ENCODE measurements around the gene SEC23A. TPM values are rescaled to one million over a fixed set of nuclear protein-coding genes. Genes with fewer than 3 reads are reported as not detected.

The SEC23A gene
- total RNA-seq, 1 donor from 2014 or later, result 80.5 TPM

DNA sequence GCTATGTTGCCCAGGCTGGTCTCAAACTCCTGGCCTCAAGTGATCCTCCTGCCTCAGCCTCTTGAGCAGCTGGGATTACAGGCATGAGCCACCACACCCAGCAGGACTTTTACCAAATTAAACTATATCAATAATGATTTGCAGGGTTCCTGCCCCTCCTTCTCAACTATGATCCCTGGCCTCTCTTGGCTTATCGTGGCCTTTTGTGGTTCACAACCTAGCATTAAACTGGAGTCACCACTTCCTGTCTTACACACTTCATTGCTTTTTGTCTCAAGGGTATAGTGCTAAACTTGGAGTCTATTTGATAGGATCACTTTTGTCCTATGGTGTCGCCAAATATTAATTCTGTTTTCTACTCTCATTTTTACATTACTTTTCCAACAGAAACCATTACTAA lies 64.5 kb downstream of the SEC23A start:
- DNase-seq (ENCODE audit: low read depth), result no peak
- TF ChIP-seq, protein P1, sequence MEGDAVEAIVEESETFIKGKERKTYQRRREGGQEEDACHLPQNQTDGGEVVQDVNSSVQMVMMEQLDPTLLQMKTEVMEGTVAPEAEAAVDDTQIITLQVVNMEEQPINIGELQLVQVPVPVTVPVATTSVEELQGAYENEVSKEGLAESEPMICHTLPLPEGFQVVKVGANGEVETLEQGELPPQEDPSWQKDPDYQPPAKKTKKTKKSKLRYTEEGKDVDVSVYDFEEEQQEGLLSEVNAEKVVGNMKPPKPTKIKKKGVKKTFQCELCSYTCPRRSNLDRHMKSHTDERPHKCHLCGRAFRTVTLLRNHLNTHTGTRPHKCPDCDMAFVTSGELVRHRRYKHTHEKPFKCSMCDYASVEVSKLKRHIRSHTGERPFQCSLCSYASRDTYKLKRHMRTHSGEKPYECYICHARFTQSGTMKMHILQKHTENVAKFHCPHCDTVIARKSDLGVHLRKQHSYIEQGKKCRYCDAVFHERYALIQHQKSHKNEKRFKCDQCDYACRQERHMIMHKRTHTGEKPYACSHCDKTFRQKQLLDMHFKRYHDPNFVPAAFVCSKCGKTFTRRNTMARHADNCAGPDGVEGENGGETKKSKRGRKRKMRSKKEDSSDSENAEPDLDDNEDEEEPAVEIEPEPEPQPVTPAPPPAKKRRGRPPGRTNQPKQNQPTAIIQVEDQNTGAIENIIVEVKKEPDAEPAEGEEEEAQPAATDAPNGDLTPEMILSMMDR (conservative IDR thresholded peaks at IDR 0.05; ENCODE audit: low read depth, low read length), result no peak
- no peak overlapping the region for H3K4me3 ChIP-seq (ENCODE audit: low read depth, low read length)

DNA sequence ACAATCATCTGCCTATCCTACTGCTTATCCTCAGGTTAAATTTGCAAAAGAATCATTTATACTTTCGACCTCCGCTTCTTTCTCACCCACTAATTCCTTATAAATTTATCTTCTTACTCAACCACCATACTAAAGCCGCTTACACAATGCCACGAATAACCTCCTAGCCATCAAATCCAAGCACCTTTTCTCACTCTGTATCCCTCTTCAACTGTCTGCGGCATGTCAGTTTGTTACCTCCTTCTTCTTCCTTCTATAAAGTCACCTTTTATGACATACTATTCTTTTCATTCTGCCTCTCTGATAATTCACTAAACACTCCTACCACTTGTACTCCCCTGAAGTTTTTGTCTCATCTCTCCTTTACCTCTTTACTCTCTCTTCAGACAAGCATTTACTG lies 66.3 kb downstream of the SEC23A start:
- DNase-seq (ENCODE audit: low read depth), result no peak
- TF ChIP-seq, protein P1 (conservative IDR thresholded peaks at IDR 0.05; ENCODE audit: low read depth, low read length), result no peak

DNA sequence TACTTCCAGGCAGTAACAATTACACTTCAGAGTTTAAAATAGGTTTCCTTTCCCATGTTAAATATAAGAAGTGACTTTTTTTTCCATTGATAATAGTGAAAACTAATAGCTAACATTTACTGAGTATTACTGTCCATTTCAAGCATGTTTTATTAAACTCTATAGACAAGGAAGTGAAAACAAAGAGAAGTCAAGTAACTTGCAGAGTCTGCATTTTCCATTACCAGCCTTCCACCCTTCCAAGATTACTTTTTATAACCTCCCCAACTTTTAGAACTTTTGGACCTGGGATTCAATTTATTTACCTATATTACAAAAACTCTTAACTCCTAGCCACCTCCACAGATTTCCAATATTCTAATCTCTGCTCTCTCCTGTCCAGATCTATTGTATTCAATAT lies 67.7 kb downstream of the SEC23A start:
- TF ChIP-seq, protein P1 (conservative IDR thresholded peaks at IDR 0.05; ENCODE audit: low read depth, low read length), result no peak

More for the DNA sequence above, 66.3 kb downstream of the SEC23A start:
- H3K4me3 ChIP-seq (ENCODE audit: low read depth, low read length), result no peak overlapping the region

DNA sequence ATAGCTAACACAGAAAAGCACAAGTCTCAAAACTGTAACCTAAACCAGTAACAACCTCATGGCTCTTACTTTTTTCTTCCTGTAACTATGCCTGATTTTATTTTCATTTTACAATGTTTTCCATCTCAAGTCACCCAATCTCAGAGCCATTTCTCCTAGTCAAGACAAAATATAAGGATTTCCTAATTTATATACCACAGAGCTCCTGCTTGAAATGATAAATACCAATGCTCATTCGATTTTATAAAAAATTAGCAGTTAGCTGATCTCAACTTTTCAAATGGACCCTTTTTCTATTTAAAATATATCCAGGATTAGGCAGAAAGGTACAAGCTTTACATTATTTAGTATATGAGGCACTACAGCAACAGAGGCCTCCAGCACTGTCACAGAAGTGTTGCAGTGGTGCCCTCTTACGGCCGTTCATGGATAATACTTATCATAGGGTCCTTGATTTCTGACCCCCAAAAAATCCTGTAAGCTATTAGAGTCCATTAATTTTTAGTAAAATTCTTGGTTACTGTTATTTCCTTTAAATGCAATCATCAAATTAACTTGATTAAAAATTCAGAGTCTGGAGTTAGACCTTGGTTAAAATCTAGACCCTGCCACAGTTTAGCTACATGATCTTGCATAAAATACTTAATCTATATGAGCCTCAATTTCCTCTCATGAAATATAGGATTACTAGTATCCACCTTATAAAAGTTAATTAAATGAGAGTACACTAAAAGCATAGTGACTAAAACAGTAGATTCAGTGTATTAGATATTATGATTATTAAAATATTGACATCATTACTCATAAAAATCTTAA lies 68.3 kb downstream of the SEC23A start:
- no peak overlapping the region for H3K4me3 ChIP-seq (ENCODE audit: low read depth, low read length)
- TF ChIP-seq, protein P1 (conservative IDR thresholded peaks at IDR 0.05; ENCODE audit: low read depth, low read length), result peak; percentile 41
- no peak for DNase-seq (ENCODE audit: low read depth)

More for the DNA sequence above, 67.7 kb downstream of the SEC23A start:
- DNase-seq (ENCODE audit: low read depth), result no peak
- H3K4me3 ChIP-seq (ENCODE audit: low read depth, low read length), result no peak overlapping the region

DNA sequence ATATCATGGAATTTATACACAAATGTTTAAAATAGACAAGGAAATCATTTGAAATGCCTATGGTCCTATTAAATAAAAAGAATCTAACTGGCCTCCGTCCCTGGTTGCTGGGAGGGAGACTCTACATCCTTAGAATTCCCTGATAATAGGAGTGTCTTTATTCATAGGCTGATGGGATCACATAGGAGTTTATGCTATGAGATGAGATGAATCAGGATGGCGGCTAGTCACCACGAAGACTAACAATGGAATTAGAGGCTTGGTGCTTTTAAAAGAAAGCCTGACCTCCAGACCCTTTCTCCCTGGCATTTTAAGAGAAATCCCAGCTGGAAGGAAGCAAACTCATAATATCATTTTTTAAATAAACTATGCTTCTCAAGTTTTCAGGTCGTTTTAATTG lies 69.7 kb downstream of the SEC23A start:
- H3K4me3 ChIP-seq (ENCODE audit: low read depth, low read length), result no peak overlapping the region
- TF ChIP-seq, protein P1 (conservative IDR thresholded peaks at IDR 0.05; ENCODE audit: low read depth, low read length), result no peak
- no peak for DNase-seq (ENCODE audit: low read depth)

DNA sequence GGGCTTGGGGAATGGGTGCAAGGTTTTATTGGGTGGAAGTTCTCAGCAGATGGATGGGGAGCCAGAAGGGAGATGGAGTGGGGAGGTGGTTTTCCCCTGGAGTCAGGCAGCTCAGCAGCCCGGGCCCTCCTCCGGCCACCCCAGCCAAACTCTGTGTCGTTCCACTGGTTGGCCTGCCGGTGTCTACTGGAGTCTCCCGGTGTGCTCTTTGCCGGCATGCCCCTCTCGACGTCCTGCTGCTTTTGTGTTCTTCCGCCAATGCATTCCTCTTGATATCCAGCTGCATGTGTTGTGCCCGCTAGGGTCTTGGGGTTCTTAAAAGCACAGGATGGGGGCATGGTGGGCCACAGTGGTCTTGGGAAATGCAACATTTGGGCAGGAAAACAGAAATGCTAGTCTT lies 72.8 kb downstream of the SEC23A start:
- H3K4me3 ChIP-seq (ENCODE audit: low read depth, low read length), result no peak overlapping the region
- TF ChIP-seq, protein P1 (conservative IDR thresholded peaks at IDR 0.05; ENCODE audit: low read depth, low read length), result no peak
- no peak for DNase-seq (ENCODE audit: low read depth)

DNA sequence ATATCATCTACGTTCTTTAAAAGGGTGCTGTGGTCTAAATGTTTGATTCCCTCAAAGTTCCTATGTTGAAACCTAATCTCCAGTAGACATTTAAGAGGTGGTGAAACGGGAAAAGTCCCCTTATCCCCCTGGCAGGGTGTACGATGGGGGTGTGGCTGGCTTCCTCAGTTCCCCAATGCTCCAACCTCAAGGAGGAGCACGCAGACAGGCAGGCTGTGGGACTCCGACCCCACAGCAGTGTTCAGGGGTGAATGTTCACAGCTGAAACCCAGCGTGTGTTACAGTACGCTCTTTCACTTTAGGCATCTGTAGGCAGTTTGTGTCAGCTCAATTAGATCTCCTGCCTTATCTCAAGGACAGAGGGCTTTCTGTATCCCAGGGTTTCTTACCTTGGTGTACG lies 73.2 kb downstream of the SEC23A start:
- DNase-seq (ENCODE audit: low read depth), result no peak
- no peak overlapping the region for H3K4me3 ChIP-seq (ENCODE audit: low read depth, low read length)
- TF ChIP-seq, protein P1 (conservative IDR thresholded peaks at IDR 0.05; ENCODE audit: low read depth, low read length), result no peak
